ENCODE results near the gene UGT1A1. TPM values are rescaled to one million over a fixed set of nuclear protein-coding genes. Genes with fewer than 3 reads are reported as not detected.

The UGT1A1 gene
- total and polyA plus RNA-seq, 9 of the 15 experiments (the other 6 are each of a cell fraction or from before 2014, with no cell fraction given) = not detected

DNA sequence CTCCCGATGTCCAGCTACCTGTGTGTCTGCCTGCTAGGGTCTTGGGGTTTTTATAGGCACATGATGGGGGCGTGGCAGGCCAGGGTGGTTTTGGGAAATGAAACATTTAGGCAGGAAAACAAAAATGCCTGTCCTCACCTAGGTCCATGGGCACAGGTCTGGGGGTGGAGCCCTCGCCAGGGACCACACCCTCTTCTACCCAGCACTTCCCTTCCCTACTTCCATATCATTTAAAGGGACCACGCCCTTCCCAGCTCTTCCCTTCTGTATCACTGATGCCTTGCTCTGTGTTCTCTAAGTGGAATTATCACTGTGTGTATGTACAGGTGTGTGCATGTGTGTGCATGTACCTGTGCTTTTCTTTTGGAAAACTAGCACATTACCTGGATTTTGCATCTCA, 6.3 kb downstream of the UGT1A1 start:
- Histone ChIP-seq H3K79me2 (ENCODE audit: control insufficient read depth, insufficient read depth, low read length) (no peaks in the 10 kb centered on the region), H3K4me1 (replicated peaks in 1 of 2; ENCODE audit: control insufficient read depth in 2 of 2, insufficient read depth in 2 of 2, low read length in 2 of 2) (no peaks in the 10 kb centered on the region), H4K20me1 (replicated peaks; ENCODE audit: control insufficient read depth, insufficient read depth, low read length) (no peaks in the 10 kb centered on the region), H3K27ac (ENCODE audit: extremely low read depth, low read depth, low read length) (no peak overlapping the region), H3K36me3 (ENCODE audit: control insufficient read depth, insufficient read depth, low read length) (no peaks in the 10 kb centered on the region), H3K4me2 (ENCODE audit: insufficient read depth, low read length) (no peak overlapping the region), H3K9ac (ENCODE audit: insufficient read depth in 1 of 2, low read depth in 2 of 2, low read length in 2 of 2) (no peak overlapping the region), H2AFZ (ENCODE audit: low read depth, low read length) (no peak overlapping the region), H3K4me3 (no peak overlapping the region), H3K9me3 (replicated peaks; ENCODE audit: control insufficient read depth, insufficient read depth, low read depth, low read length) (no peaks in the 10 kb centered on the region), H3K9me1 (ENCODE audit: control insufficient read depth, insufficient read depth, low read length) (no peaks in the 10 kb centered on the region), H3K27me3 (ENCODE audit: control insufficient read depth in 2 of 2, insufficient read depth in 2 of 2, low read length in 2 of 2) (peaks cover 0 to 7% of the 10 kb centered on the region in 2 experiments; a peak in 3 of 5 replicates)
- 11% methylated on average over 3 of the region's 4 CpGs for WGBS (ENCODE audit: insufficient coverage, low coverage, missing lambda C conversion rate)
- BruUV-seq (replicated peaks) = no TSS peak
- no peak for DNase-seq (ENCODE audit: extremely low read depth in 1 of 4, low spot score in 3 of 4)
- no peak for FAIRE-seq
- ATAC-seq = no peak
- TF ChIP-seq ZSCAN29 (IDR thresholded peaks at IDR 0.05) = no peak
- no peak for TF ChIP-seq SMARCA4 (IDR thresholded peaks at IDR 0.05)
- TF ChIP-seq MCM7 (IDR thresholded peaks at IDR 0.05) = no peak
- TF ChIP-seq NCOA2 (IDR thresholded peaks at IDR 0.05; ENCODE audit: partially characterized antibody in 2 of 2) = no peak
- no peak for TF ChIP-seq ZNF589 (CRISPR knock-in tag; IDR thresholded peaks at IDR 0.05; ENCODE audit: low read depth)
- no peak for TF ChIP-seq SETDB1 (IDR thresholded peaks at IDR 0.05; ENCODE audit: low read length)
- TF ChIP-seq CC2D1A (IDR thresholded peaks at IDR 0.05) = no peak
- TF ChIP-seq ZNF561 (CRISPR knock-in tag; conservative IDR thresholded peaks at IDR 0.05) = no peak
- no peak for TF ChIP-seq MBD2 (IDR thresholded peaks at IDR 0.05; ENCODE audit: borderline replicate concordance, low read depth)
- TF ChIP-seq PRMT5 (CRISPR knock-in tag; IDR thresholded peaks at IDR 0.05) = no peak
- TF ChIP-seq LCOR (CRISPR knock-in tag; IDR thresholded peaks at IDR 0.05) = no peak
- no peak for TF ChIP-seq E2F3 (CRISPR knock-in tag; IDR thresholded peaks at IDR 0.05)
- ChIA-PET CTCF (ENCODE audit: low intra/inter-chr PET ratio) (no interaction called here), POLR2A (no interaction called here)
- intact Hi-C loops (cut with micrococcal nuclease) = no loop called here
- in situ Hi-C loops (cut with MboI) = no loop called here
